ENCODE data around the gene DGLUCY. TPM values are rescaled to one million over a fixed set of nuclear protein-coding genes. Genes with fewer than 3 reads are reported as not detected.

Gene DGLUCY
- total RNA-seq, 1 donor from 2014 or later, result 20.0 TPM

DNA sequence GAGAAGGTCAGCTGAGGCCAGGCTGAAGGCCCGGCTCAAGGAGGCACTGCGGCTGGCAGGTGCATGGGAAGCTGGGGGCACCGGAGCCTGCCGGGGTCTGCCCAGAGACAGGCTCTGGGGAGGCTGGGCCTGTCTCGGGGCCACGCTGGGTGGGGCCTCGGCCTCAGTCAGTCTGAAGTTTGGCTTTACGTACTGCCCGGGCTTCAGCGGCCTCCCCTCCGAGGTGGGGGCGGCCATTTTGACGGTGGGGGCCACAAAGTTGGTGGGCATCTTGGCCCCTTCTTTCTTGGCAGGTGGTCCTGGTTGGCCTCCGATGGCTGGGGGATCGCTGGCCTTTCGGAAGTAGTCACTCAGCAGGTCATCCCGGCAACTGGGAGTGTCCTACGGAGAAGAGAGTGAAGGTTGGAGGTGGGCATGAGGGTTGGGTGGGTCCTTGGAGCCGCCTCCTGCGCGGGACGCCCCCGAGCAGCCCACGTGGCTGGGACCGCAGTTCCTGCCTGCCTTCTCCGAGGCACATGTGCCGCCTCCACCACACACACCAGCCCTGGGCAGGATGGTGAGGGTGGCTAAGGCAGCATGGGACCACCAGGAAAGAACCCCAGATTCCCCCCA, 159.5 kb downstream of the DGLUCY start:
- FAIRE-seq, result no peak

DNA sequence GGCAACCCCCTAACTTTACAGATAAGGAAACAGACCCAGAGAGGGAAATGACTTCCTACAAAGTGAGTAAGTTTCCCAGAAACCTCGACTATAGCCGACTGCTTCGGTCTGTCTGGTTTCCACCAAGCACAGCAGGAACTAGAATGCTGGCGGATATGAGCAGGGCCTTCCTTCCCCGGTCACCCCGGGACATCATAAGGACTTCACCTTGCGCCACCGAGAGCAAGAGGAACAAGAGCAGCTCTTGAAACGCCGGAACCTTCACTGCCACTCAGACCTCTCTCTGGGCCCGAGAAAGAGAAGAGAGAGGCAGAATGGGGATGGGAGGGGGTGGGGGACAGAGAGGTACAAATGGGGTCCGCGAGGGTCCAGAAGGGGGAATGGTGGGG, 160.0 kb downstream of the DGLUCY start:
- no peaks in the 10 kb centered on the region for H3K36me3 Mint-ChIP-seq (ENCODE audit: low read depth, unreplicated experiment)
- Histone ChIP-seq H3K9ac (ENCODE audit: low read length) (no peak overlapping the region), H3K27me3 (ENCODE audit: insufficient read depth, low read length) (no peaks in the 10 kb centered on the region), H3K4me3 (ENCODE audit: insufficient read depth, low read depth, low read length) (no peak overlapping the region), H3K79me2 (ENCODE audit: insufficient read depth, low read length) (no peaks in the 10 kb centered on the region), H3K9me3 (ENCODE audit: insufficient read depth, low read depth, low read length) (no peaks in the 10 kb centered on the region), H4K20me1 (ENCODE audit: insufficient read depth, low read length) (no peaks in the 10 kb centered on the region), H3K4me2 (ENCODE audit: low read length) (no peak overlapping the region), H3K36me3 (ENCODE audit: insufficient read depth, low read length) (no peaks in the 10 kb centered on the region), H2AFZ (ENCODE audit: low read depth, low read length) (no peak overlapping the region), H3K27ac (ENCODE audit: low read depth, low read length) (no peak overlapping the region), H3K4me1 (ENCODE audit: insufficient read depth, low read length) (no peaks in the 10 kb centered on the region)
- FAIRE-seq (no peak), DNase-seq (ENCODE audit: low read depth) (no peak)
- H3K4me1 Mint-ChIP-seq (ENCODE audit: low read depth, unreplicated experiment), result no peaks in the 10 kb centered on the region
- no peak overlapping the region for H3K4me3 Mint-ChIP-seq (ENCODE audit: unreplicated experiment)
- TF ChIP-seq, protein P1, sequence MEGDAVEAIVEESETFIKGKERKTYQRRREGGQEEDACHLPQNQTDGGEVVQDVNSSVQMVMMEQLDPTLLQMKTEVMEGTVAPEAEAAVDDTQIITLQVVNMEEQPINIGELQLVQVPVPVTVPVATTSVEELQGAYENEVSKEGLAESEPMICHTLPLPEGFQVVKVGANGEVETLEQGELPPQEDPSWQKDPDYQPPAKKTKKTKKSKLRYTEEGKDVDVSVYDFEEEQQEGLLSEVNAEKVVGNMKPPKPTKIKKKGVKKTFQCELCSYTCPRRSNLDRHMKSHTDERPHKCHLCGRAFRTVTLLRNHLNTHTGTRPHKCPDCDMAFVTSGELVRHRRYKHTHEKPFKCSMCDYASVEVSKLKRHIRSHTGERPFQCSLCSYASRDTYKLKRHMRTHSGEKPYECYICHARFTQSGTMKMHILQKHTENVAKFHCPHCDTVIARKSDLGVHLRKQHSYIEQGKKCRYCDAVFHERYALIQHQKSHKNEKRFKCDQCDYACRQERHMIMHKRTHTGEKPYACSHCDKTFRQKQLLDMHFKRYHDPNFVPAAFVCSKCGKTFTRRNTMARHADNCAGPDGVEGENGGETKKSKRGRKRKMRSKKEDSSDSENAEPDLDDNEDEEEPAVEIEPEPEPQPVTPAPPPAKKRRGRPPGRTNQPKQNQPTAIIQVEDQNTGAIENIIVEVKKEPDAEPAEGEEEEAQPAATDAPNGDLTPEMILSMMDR (IDR thresholded peaks at IDR 0.05; ENCODE audit: insufficient read depth, low read depth, low read length), result no peak
- TF ChIP-seq EZH2 (IDR thresholded peaks at IDR 0.05; ENCODE audit: insufficient read depth, low read length), result no peak
- H3K9me3 Mint-ChIP-seq (ENCODE audit: unreplicated experiment), result no peaks in the 10 kb centered on the region
- H3K27ac Mint-ChIP-seq (ENCODE audit: unreplicated experiment), result no peak overlapping the region
- peaks cover 5% of the 10 kb centered on the region for H3K27me3 Mint-ChIP-seq (ENCODE audit: low read depth, unreplicated experiment)

More for the DNA sequence above, 159.5 kb downstream of the DGLUCY start:
- no peaks in the 10 kb centered on the region for H3K9me3 ChIP-seq (ENCODE audit: insufficient read depth, low read depth, low read length)
- H3K4me2 ChIP-seq (ENCODE audit: low read length), result no peak overlapping the region
- no peaks in the 10 kb centered on the region for H4K20me1 ChIP-seq (ENCODE audit: insufficient read depth, low read length)
- Mint-ChIP-seq H3K4me1 (ENCODE audit: low read depth, unreplicated experiment) (no peaks in the 10 kb centered on the region), H3K36me3 (ENCODE audit: low read depth, unreplicated experiment) (no peaks in the 10 kb centered on the region), H3K4me3 (ENCODE audit: unreplicated experiment) (no peak overlapping the region), H3K9me3 (ENCODE audit: unreplicated experiment) (no peaks in the 10 kb centered on the region), H3K27me3 (ENCODE audit: low read depth, unreplicated experiment) (peaks cover 5% of the 10 kb centered on the region), H3K27ac (ENCODE audit: unreplicated experiment) (no peak overlapping the region)
- H3K9ac ChIP-seq (ENCODE audit: low read length), result no peak overlapping the region
- H3K36me3 ChIP-seq (ENCODE audit: insufficient read depth, low read length), result no peaks in the 10 kb centered on the region
- no peaks in the 10 kb centered on the region for H3K4me1 ChIP-seq (ENCODE audit: insufficient read depth, low read length)
- no peak overlapping the region for H2AFZ ChIP-seq (ENCODE audit: low read depth, low read length)
- H3K4me3 ChIP-seq (ENCODE audit: insufficient read depth, low read depth, low read length), result no peak overlapping the region
- no peaks in the 10 kb centered on the region for H3K27me3 ChIP-seq (ENCODE audit: insufficient read depth, low read length)
- TF ChIP-seq, protein P1 (IDR thresholded peaks at IDR 0.05; ENCODE audit: insufficient read depth, low read depth, low read length), result no peak
- TF ChIP-seq EZH2 (IDR thresholded peaks at IDR 0.05; ENCODE audit: insufficient read depth, low read length), result no peak
- H3K79me2 ChIP-seq (ENCODE audit: insufficient read depth, low read length), result no peaks in the 10 kb centered on the region
- no peak for DNase-seq (ENCODE audit: low read depth)
- H3K27ac ChIP-seq (ENCODE audit: low read depth, low read length), result no peak overlapping the region

DNA sequence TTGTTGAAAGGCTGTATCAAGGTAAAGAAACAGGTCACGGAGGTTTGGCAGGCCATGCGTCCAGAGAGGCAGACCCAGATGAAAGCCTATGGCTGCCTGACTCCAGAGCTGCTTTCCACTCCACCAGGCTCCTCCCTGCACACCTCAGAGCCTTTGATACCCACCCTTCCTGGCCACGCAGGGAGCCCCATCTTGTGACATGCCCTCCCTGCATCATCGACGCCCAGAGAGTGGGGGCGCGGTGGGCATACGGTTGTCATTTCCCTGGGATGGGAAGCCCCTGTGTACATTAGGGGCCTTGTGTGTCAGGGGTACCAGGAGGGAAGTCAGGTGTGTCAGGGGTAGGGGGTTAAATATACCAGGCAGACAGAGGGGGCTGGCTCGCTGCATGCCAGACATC, 160.9 kb downstream of the DGLUCY start:
- Mint-ChIP-seq H3K4me1 (ENCODE audit: low read depth, unreplicated experiment) (no peaks in the 10 kb centered on the region), H3K4me3 (ENCODE audit: unreplicated experiment) (no peak overlapping the region), H3K36me3 (ENCODE audit: low read depth, unreplicated experiment) (peaks cover 2% of the 10 kb centered on the region), H3K9me3 (ENCODE audit: unreplicated experiment) (no peaks in the 10 kb centered on the region), H3K27ac (ENCODE audit: unreplicated experiment) (no peak overlapping the region), H3K27me3 (ENCODE audit: low read depth, unreplicated experiment) (peaks cover 2% of the 10 kb centered on the region)
- no peak for TF ChIP-seq EZH2 (IDR thresholded peaks at IDR 0.05; ENCODE audit: insufficient read depth, low read length)
- TF ChIP-seq, protein P1 (IDR thresholded peaks at IDR 0.05; ENCODE audit: insufficient read depth, low read depth, low read length), result no peak
- H3K9me3 ChIP-seq (ENCODE audit: insufficient read depth, low read depth, low read length), result no peaks in the 10 kb centered on the region
- no peak for FAIRE-seq
- H3K4me3 ChIP-seq (ENCODE audit: insufficient read depth, low read depth, low read length), result no peak overlapping the region
- H3K36me3 ChIP-seq (ENCODE audit: insufficient read depth, low read length), result no peaks in the 10 kb centered on the region
- no peak overlapping the region for H2AFZ ChIP-seq (ENCODE audit: low read depth, low read length)
- DNase-seq (ENCODE audit: low read depth), result no peak
- no peaks in the 10 kb centered on the region for H3K4me1 ChIP-seq (ENCODE audit: insufficient read depth, low read length)
- H3K9ac ChIP-seq (ENCODE audit: low read length), result no peak overlapping the region
- no peak overlapping the region for H3K27ac ChIP-seq (ENCODE audit: low read depth, low read length)
- no peaks in the 10 kb centered on the region for H3K79me2 ChIP-seq (ENCODE audit: insufficient read depth, low read length)
- H3K27me3 ChIP-seq (ENCODE audit: insufficient read depth, low read length), result no peaks in the 10 kb centered on the region
- no peak overlapping the region for H3K4me2 ChIP-seq (ENCODE audit: low read length)
- H4K20me1 ChIP-seq (ENCODE audit: insufficient read depth, low read length), result no peaks in the 10 kb centered on the region
